AG09309 (cell line): ENCODE results near the gene DAAM2.

Source experiments
- DNase-seq: peaks from one replicate; pipeline ENCODE4 v3.0.0-alpha.2; 2010; ENCODE audit warnings: low read depth
- H3K4me3 ChIP-seq: 2 replicates; pipeline ENCODE4 v1.5.1; 2011; ENCODE audit warnings: mild to moderate bottlenecking, low read depth, low read length, moderate library complexity; ENCODE audit not compliant: control insufficient read depth
- CTCF ChIP-seq: IDR thresholded peaks from 2 replicates; pipeline ENCODE4 v1.5.1; 2011; ENCODE audit warnings: mild to moderate bottlenecking, low read depth, low read length, inconsistent platforms; ENCODE audit not compliant: insufficient read depth, control insufficient read depth; ENCODE audit errors: missing control alignments

The DAAM2 gene

GRCh38 chr6:39907871-39908575 lies 115.8 kb downstream of the DAAM2 start:
- no peak for DNase-seq
- H3K4me3 ChIP-seq = no peak overlapping the region
- TF ChIP-seq CTCF = no peak

GRCh38 chr6:39908838-39909583 lies 116.8 kb downstream of the DAAM2 start:
- TF ChIP-seq CTCF = no peak

GRCh38 chr6:39909701-39910100 lies 117.5 kb downstream of the DAAM2 start:
- no peak for TF ChIP-seq CTCF
- no peak for DNase-seq
- H3K4me3 ChIP-seq = no peak overlapping the region

More at GRCh38 chr6:39908838-39909583, 116.8 kb downstream of the DAAM2 start:
- no peak for DNase-seq
- no peak overlapping the region for H3K4me3 ChIP-seq

GRCh38 chr6:39910164-39910563 lies 118.0 kb downstream of the DAAM2 start:
- H3K4me3 ChIP-seq = no peak overlapping the region
- no peak for TF ChIP-seq CTCF
- no peak for DNase-seq

GRCh38 chr6:39910744-39911143 lies 118.6 kb downstream of the DAAM2 start:
- H3K4me3 ChIP-seq = no peak overlapping the region
- no peak for TF ChIP-seq CTCF
- no peak for DNase-seq

GRCh38 chr6:39911513-39912125 lies 119.4 kb downstream of the DAAM2 start:
- no peak for TF ChIP-seq CTCF
- no peak overlapping the region for H3K4me3 ChIP-seq
- no peak for DNase-seq
